ENCODE measurements around the gene ISG15. TPM values are rescaled to one million over a fixed set of nuclear protein-coding genes. Genes with fewer than 3 reads are reported as not detected.

Gene ISG15
- total and polyA plus RNA-seq, 9 of the 15 experiments (the other 6 are each of a cell fraction or from before 2014, with no cell fraction given) = 0.40 to 58.3 (median 12.2) TPM

GRCh38 chr1:1058088-1058905 is 45.0 kb downstream of the ISG15 start (continued):
- TF ChIP-seq ZNF282 (CRISPR knock-in tag; IDR thresholded peaks at IDR 0.05) (no peak), AFF1 (IDR thresholded peaks at IDR 0.05; ENCODE audit: low read depth in 1 of 2, partially characterized antibody in 2 of 2) (no peak), DDX20 (tag; IDR thresholded peaks at IDR 0.05; ENCODE audit: low read depth) (no peak), ATF7 (IDR thresholded peaks at IDR 0.05) (no peak), ILF3 (IDR thresholded peaks at IDR 0.05; ENCODE audit: borderline replicate concordance) (no peak), ZNF217 (CRISPR knock-in tag; IDR thresholded peaks at IDR 0.05) (no peak), DEAF1 (CRISPR knock-in tag; IDR thresholded peaks at IDR 0.05) (no peak), ZNF398 (CRISPR knock-in tag; IDR thresholded peaks at IDR 0.05) (no peak), KLF16 (IDR thresholded peaks at IDR 0.05) (no peak), NBN (IDR thresholded peaks at IDR 0.05; ENCODE audit: low read depth) (0 out of 2 replicates have a peak, but pooled peaks have one; percentile 8), SIN3B (IDR thresholded peaks at IDR 0.05; ENCODE audit: low read depth) (no peak), SNAPC5 (CRISPR knock-in tag; IDR thresholded peaks at IDR 0.05) (no peak), ESRRB (CRISPR knock-in tag; IDR thresholded peaks at IDR 0.05; ENCODE audit: borderline replicate concordance) (no peak), MED1 (CRISPR knock-in tag; IDR thresholded peaks at IDR 0.05; ENCODE audit: borderline replicate concordance) (no peak), CEBPB (tag; IDR thresholded peaks at IDR 0.05) (no peak), E4F1 (CRISPR knock-in tag; IDR thresholded peaks at IDR 0.05; ENCODE audit: borderline replicate concordance) (no peak), POLR2G (IDR thresholded peaks at IDR 0.05; ENCODE audit: low read depth, low read length) (no peak)
